Lower leg skin (tissue), 3 donors: ENCODE measurements around the gene SSTR5.

Experiments used
- CTCF ChIP-seq, 3 donors: fragments of 450-650 bp; IDR thresholded peaks; one replicate each; pipeline ENCODE4 v1.5.1; 2016; ENCODE audit warnings: antibody characterized with exemption in 3 of 3, mild to moderate bottlenecking in 3 of 3, moderate library complexity in 2 of 3
- POLR2A ChIP-seq, 2 donors: fragments of 450-650 bp; IDR thresholded peaks; one replicate each; pipeline ENCODE4 v1.6.1; 2016 to 2017; ENCODE audit warnings: antibody characterized with exemption in 2 of 2, mild to moderate bottlenecking in 1 of 2, moderate library complexity in 1 of 2

DNA sequence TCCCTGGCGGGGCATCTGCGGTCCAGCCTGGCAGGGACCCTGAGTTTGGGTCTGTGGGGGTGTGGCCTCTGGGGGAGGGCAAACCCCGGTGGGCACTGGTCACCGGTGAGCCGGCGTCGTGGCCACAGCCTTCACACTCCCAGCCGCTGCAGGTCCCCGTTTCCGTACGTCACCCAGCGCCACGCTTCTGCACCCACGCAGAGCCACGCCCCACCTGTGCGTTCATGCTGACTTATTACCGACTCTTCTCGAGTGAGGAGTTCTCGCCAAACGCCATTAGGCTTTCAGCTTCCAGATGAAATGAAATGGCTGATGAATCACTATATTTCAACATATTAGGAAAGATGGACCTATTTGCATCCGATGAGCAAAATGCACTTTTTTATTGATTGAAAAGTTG is 8.8 kb upstream of the SSTR5 start:
- no peak for TF ChIP-seq CTCF (IDR thresholded peaks at IDR 0.05)
- TF ChIP-seq POLR2A (IDR thresholded peaks at IDR 0.05), result no peak
